GM23338 (cell line): ENCODE results near the gene UBL4A. TPM values are rescaled to one million over a fixed set of nuclear protein-coding genes. Genes with fewer than 3 reads are reported as not detected.
A peak's percentile ranks its signal among the peaks of the same experiment; 100 is the strongest.

Source experiments
- ATAC-seq: fragments of 200-7000 bp; cut with Tn5 transposase; 3 replicates; pipeline ENCODE4 v1.9.1; 2020
- DNase-seq: peaks from one replicate; pipeline ENCODE4 v3.0.0-alpha.2; 2015; ENCODE audit warnings: low spot score
- H2AFZ ChIP-seq: fragments of 200-600 bp; sonication (generic); 2 replicates; pipeline ENCODE4 v1.8.0; 2016; ENCODE audit warnings: antibody characterized with exemption, mild to moderate bottlenecking, moderate library complexity
- H3F3A ChIP-seq: fragments of 200-600 bp; sonication (generic); replicated peaks from 2 replicates; pipeline ENCODE4 v1.8.0; 2017; ENCODE audit warnings: antibody characterized with exemption, mixed run types, low read depth
- H3K27ac ChIP-seq: fragments of 200-600 bp; sonication (generic); 2 replicates; pipeline ENCODE4 v1.6.1; 2016; ENCODE audit warnings: low read depth
- H3K27me3 ChIP-seq: fragments of 200-600 bp; sonication (generic); 2 replicates; pipeline ENCODE4 v1.8.0; 2016; ENCODE audit warnings: mild to moderate bottlenecking, mixed run types, moderate library complexity; ENCODE audit not compliant: insufficient read depth
- H3K36me3 ChIP-seq: fragments of 200-600 bp; sonication (generic); 2 replicates; pipeline ENCODE4 v1.8.0; 2016; ENCODE audit warnings: mild to moderate bottlenecking; ENCODE audit not compliant: insufficient read depth
- H3K4me1 ChIP-seq: fragments of 200-600 bp; sonication (generic); 2 replicates; pipeline ENCODE4 v1.8.0; 2016; ENCODE audit warnings: mild to moderate bottlenecking, moderate library complexity; ENCODE audit not compliant: insufficient read depth
- H3K4me2 ChIP-seq: fragments of 200-600 bp; sonication (generic); 2 replicates; pipeline ENCODE4 v1.7.1; 2017; ENCODE audit warnings: mixed run types
- H3K4me3 ChIP-seq: fragments of 200-600 bp; sonication (generic); 2 replicates; pipeline ENCODE4 v1.6.1; 2016; ENCODE audit warnings: mixed run types
- H3K79me2 ChIP-seq: fragments of 200-600 bp; sonication (generic); replicated peaks from 2 replicates; pipeline ENCODE4 v1.8.0; 2017; ENCODE audit warnings: mild to moderate bottlenecking; ENCODE audit not compliant: insufficient read depth
- H3K9me2 ChIP-seq: fragments of 200-600 bp; sonication (generic); 2 replicates; pipeline ENCODE4 v1.8.0; 2017; ENCODE audit not compliant: insufficient read depth
- H4K20me1 ChIP-seq: fragments of 200-600 bp; sonication (generic); replicated peaks from 2 replicates; pipeline ENCODE4 v1.8.0; 2017; ENCODE audit warnings: mild to moderate bottlenecking; ENCODE audit not compliant: insufficient read depth
- H3K27ac Mint-ChIP-seq: 2 replicates; pipeline ENCODE4 v1.8.0; 2020; ENCODE audit warnings: inconsistent platforms, mild to moderate bottlenecking, moderate library complexity, mixed read lengths
- H3K27me3 Mint-ChIP-seq: 3 replicates; pipeline ENCODE4 v1.8.0; 2022; ENCODE audit warnings: low read depth, mild to moderate bottlenecking, moderate library complexity, mixed read lengths, inconsistent platforms; ENCODE audit not compliant: insufficient read depth, poor library complexity
- H3K36me3 Mint-ChIP-seq: 3 replicates; pipeline ENCODE4 v1.8.0; 2021; ENCODE audit warnings: low read depth, mild to moderate bottlenecking, inconsistent platforms, moderate library complexity, mixed read lengths
- H3K4me1 Mint-ChIP-seq: 3 replicates; pipeline ENCODE4 v1.8.0; 2020; ENCODE audit warnings: mild to moderate bottlenecking, inconsistent platforms, mixed read lengths
- H3K4me3 Mint-ChIP-seq: 3 replicates; pipeline ENCODE4 v1.8.0; 2021; ENCODE audit warnings: moderate library complexity, mild to moderate bottlenecking, inconsistent platforms, mixed read lengths
- H3K9me3 Mint-ChIP-seq: 3 replicates; pipeline ENCODE4 v1.8.0; 2020; ENCODE audit warnings: moderate library complexity, mild to moderate bottlenecking, inconsistent platforms, mixed read lengths
- CREB1 ChIP-seq: fragments of 250-450 bp; sonication (Bioruptor Pico); IDR thresholded peaks from 2 replicates; pipeline ENCODE4 v1.5.0; 2020; ENCODE audit warnings: low read depth, mild to moderate bottlenecking, moderate library complexity
- CTCF ChIP-seq, 2 experiments: fragments of 200-600 bp in 1 of 2; sonication (generic) in 1 of 2; conservative IDR thresholded peaks; 2 replicates each; pipeline versions ENCODE4 v1.5.1 to v1.6.1; 2016 to 2017; ENCODE audit warnings: antibody characterized with exemption in 2 of 2, low read depth in 2 of 2, mild to moderate bottlenecking in 2 of 2, moderate library complexity in 1 of 2
- ETS1 ChIP-seq: IDR thresholded peaks from 2 replicates; pipeline ENCODE4 v1.6.1; 2016; ENCODE audit warnings: antibody characterized with exemption
- EZH2phosphoT487 ChIP-seq: fragments of 200-600 bp; sonication (generic); IDR thresholded peaks from one replicate; pipeline ENCODE4 v1.8.1; 2018; ENCODE audit warnings: antibody characterized with exemption; ENCODE audit not compliant: unreplicated experiment
- JUNB ChIP-seq: IDR thresholded peaks from one replicate; pipeline ENCODE4 v1.6.1; 2016; ENCODE audit warnings: antibody characterized with exemption; ENCODE audit not compliant: unreplicated experiment
- NANOG ChIP-seq: IDR thresholded peaks from 2 replicates; pipeline ENCODE4 v1.6.1; 2016; ENCODE audit warnings: antibody characterized with exemption, borderline replicate concordance
- REST ChIP-seq: IDR thresholded peaks from one replicate; pipeline ENCODE4 v1.6.1; 2018; ENCODE audit warnings: antibody characterized with exemption; ENCODE audit not compliant: unreplicated experiment
- STAT1 ChIP-seq: IDR thresholded peaks from one replicate; pipeline ENCODE4 v1.6.1; 2016; ENCODE audit warnings: antibody characterized with exemption; ENCODE audit not compliant: unreplicated experiment
- ZNF114 ChIP-seq: fragments of 250-450 bp; sonication (Bioruptor Pico); IDR thresholded peaks from 2 replicates; pipeline ENCODE4 v1.5.0; 2020; ENCODE audit warnings: mild to moderate bottlenecking, moderate library complexity
- ZNF331 ChIP-seq: fragments of 250-450 bp; sonication (Bioruptor Pico); IDR thresholded peaks from 2 replicates; pipeline ENCODE4 v1.5.0; 2020; ENCODE audit warnings: low read depth, mild to moderate bottlenecking, moderate library complexity
- ZNF462 ChIP-seq: fragments of 250-450 bp; sonication (Bioruptor Pico); IDR thresholded peaks from 2 replicates; pipeline ENCODE4 v1.5.0; 2020; ENCODE audit warnings: mild to moderate bottlenecking, moderate library complexity
- polyA plus RNA-seq: library from polyadenylated mRNA; unstranded; fragments of >200 nt; fragmentation: Nextera tagmentation; extraction: Ambion mirVana; gene quantifications from 2 replicates; pipeline ENCODE4 v1.2.1, GENCODE V29; 2016
- total RNA-seq: library from RNA; depleted of rRNA; stranded (reverse); fragments of >200 nt; shearing (Covaris generic); gene quantifications from 2 replicates; pipeline ENCODE4 v1.2.3, GENCODE V29; 2014

UBL4A gene
- total and polyA plus RNA-seq, 2 experiments from 2014 or later: 15.6 to 43.7 TPM

GRCh38 chrX:154458116-154458953 lies 28.1 kb downstream of the UBL4A start, which contains the start of gene PLXNA3 (continued):
- TF ChIP-seq ZNF462 (CRISPR knock-in tag): no peak

GRCh38 chrX:154457491-154458115 lies 28.8 kb downstream of the UBL4A start:
- H3K4me1 Mint-ChIP-seq: no peaks in the 10 kb centered on the region; the same call in 2 of the 3 replicates
- H3K27me3 Mint-ChIP-seq: peaks cover 6% of the 10 kb centered on the region
- Histone ChIP-seq H3K4me3 (peak overlapping the region; percentile 34), H3K9me2 (no peaks in the 10 kb centered on the region), H3K4me2 (peak overlapping the region; percentile 43), H2AFZ (no peak overlapping the region), H3K36me3 (no peaks in the 10 kb centered on the region), H4K20me1 (no peaks in the 10 kb centered on the region), H3K4me1 (no peaks in the 10 kb centered on the region), H3K79me2 (no peaks in the 10 kb centered on the region), H3K27me3 (no peaks in the 10 kb centered on the region; the same call in 1 of the 2 replicates), H3K27ac (no peak overlapping the region), H3F3A (no peaks in the 10 kb centered on the region)
- ATAC-seq: peak; percentile 63
- H3K9me3 Mint-ChIP-seq: no peaks in the 10 kb centered on the region
- DNase-seq: peak; percentile 80
- peak overlapping the region; percentile 82 for H3K4me3 Mint-ChIP-seq
- H3K36me3 Mint-ChIP-seq: peaks cover 8% of the 10 kb centered on the region; the same call in 2 of the 3 replicates
- no peak overlapping the region; the same call in 1 of the 2 replicates for H3K27ac Mint-ChIP-seq
- TF ChIP-seq REST (no peak), CTCF (conservative IDR thresholded peaks at IDR 0.05; ENCODE audit: low read depth in 2 of 2) (no peak), EZH2phosphoT487 (no peak), ETS1 (no peak), ZNF331 (no peak), STAT1 (no peak), ZNF114 (CRISPR knock-in tag) (no peak), JUNB (no peak), CREB1 (CRISPR knock-in tag) (no peak), NANOG (no peak)
